ENCODE data around the gene PHRF1. TPM values are rescaled to one million over a fixed set of nuclear protein-coding genes. Genes with fewer than 3 reads are reported as not detected.

PHRF1 gene
- total and polyA plus RNA-seq, 2 of the 4 experiments (the other 2 are of a cell fraction): 10.9 to 17.5 TPM

DNA sequence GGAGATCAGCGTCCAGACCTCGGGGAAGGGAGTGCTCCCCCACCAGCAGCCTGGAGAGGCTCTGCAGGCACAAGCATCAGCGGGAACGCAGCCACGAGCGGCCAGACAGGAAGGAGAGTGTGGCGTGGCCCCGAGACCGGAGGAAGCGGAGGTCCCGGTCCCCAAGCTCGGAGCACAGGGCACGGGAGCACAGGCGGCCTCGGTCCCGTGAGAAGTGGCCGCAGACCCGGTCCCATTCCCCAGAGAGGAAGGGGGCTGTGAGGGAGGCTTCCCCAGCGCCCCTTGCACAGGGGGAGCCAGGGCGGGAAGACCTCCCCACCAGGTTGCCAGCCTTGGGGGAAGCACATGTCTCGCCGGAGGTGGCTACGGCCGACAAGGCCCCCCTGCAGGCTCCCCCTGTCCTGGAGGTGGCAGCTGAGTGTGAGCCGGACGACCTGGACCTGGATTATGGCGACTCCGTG is 32.6 kb downstream of the PHRF1 start:
- peaks cover 90% of the 10 kb centered on the region for H3K36me3 ChIP-seq (ENCODE audit: control insufficient read depth, insufficient read depth, low read length)
- H4K91ac ChIP-seq (ENCODE audit: insufficient read depth, low read depth, low read length): no peak overlapping the region
- no peak overlapping the region for H3K27ac ChIP-seq (ENCODE audit: insufficient read depth, low read length)
- peaks cover 0 to 20% of the 10 kb centered on the region in 2 experiments; a peak in 2 of 4 replicates for H3K79me1 ChIP-seq (ENCODE audit: low read depth in 1 of 2, low read length in 2 of 2)
- intact Hi-C loops (cut with micrococcal nuclease) (no loop called here), dilution Hi-C loops (cut with HindIII; ENCODE audit: low sequenced_read_pairs, unreplicated experiment) (no loop called here), in situ Hi-C loops (cut with MboI; ENCODE audit: low sequenced_read_pairs) (no loop called here)
- no peak overlapping the region for H3K56ac ChIP-seq (ENCODE audit: extremely low read depth, insufficient read depth, low read length)
- H3K9ac ChIP-seq (ENCODE audit: low read depth, low read length): no peak overlapping the region
- H2AK9ac ChIP-seq (replicated peaks; ENCODE audit: low read depth, low read length, poor library complexity): no peak overlapping the region
- H2AK5ac ChIP-seq (ENCODE audit: low read depth, low read length): no peak overlapping the region
- no peak overlapping the region for H4K5ac ChIP-seq (ENCODE audit: low read depth, low read length)
- no peaks in the 10 kb centered on the region for H3K4me1 ChIP-seq (ENCODE audit: control insufficient read depth, insufficient read depth, low read length)
- no peak overlapping the region for H4K8ac ChIP-seq (ENCODE audit: low read depth in 2 of 2, low read length in 2 of 2)
- H2AFZ ChIP-seq (replicated peaks; ENCODE audit: low read length, poor library complexity): no peak overlapping the region
- no peaks in the 10 kb centered on the region for H3K9me3 ChIP-seq (ENCODE audit: control insufficient read depth, insufficient read depth, low read length)
- H4K20me1 ChIP-seq (ENCODE audit: insufficient read depth, low read length): peaks cover 25% of the 10 kb centered on the region
- H3K9me1 ChIP-seq (ENCODE audit: insufficient read depth, low read length): no peaks in the 10 kb centered on the region
- no TSS peak for BruUV-seq (replicated peaks)
- H3K27me3 ChIP-seq (ENCODE audit: control insufficient read depth, insufficient read depth, low read length): no peaks in the 10 kb centered on the region
- H3K18ac ChIP-seq (ENCODE audit: low read depth, low read length): no peak overlapping the region
- H3K4me2 ChIP-seq (ENCODE audit: low read depth, low read length): no peak overlapping the region
- no peak overlapping the region for H3K14ac ChIP-seq (replicated peaks; ENCODE audit: low read depth, low read length)
- H2BK20ac ChIP-seq (ENCODE audit: low read depth, low read length): no peak overlapping the region
- no peak overlapping the region for H2BK15ac ChIP-seq (ENCODE audit: low read depth, low read length)
- ATAC-seq (ENCODE audit: low read depth): no peak
- WGBS, 2 experiments (ENCODE audit: extremely low coverage in 2 of 2, insufficient read length in 1 of 2): 96% methylated on average over 5 of the region's 28 CpGs; no CpG with 5 or more reads in 1 of the 2 experiments
- no peak overlapping the region for H2BK5ac ChIP-seq (ENCODE audit: low read depth, low read length, poor library complexity, severe bottlenecking)
- TF ChIP-seq MAZ (IDR thresholded peaks at IDR 0.05; ENCODE audit: borderline replicate concordance, low read depth, low read length): no peak
- TF ChIP-seq RFX5 (IDR thresholded peaks at IDR 0.05; ENCODE audit: low read depth, low read length): no peak
- TF ChIP-seq SMC3 (IDR thresholded peaks at IDR 0.05; ENCODE audit: low read depth, low read length): no peak
- TF ChIP-seq POLR2A (IDR thresholded peaks at IDR 0.05; ENCODE audit: low read depth, low read length): no peak
- TF ChIP-seq, protein P1, sequence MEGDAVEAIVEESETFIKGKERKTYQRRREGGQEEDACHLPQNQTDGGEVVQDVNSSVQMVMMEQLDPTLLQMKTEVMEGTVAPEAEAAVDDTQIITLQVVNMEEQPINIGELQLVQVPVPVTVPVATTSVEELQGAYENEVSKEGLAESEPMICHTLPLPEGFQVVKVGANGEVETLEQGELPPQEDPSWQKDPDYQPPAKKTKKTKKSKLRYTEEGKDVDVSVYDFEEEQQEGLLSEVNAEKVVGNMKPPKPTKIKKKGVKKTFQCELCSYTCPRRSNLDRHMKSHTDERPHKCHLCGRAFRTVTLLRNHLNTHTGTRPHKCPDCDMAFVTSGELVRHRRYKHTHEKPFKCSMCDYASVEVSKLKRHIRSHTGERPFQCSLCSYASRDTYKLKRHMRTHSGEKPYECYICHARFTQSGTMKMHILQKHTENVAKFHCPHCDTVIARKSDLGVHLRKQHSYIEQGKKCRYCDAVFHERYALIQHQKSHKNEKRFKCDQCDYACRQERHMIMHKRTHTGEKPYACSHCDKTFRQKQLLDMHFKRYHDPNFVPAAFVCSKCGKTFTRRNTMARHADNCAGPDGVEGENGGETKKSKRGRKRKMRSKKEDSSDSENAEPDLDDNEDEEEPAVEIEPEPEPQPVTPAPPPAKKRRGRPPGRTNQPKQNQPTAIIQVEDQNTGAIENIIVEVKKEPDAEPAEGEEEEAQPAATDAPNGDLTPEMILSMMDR (conservative IDR thresholded peaks at IDR 0.05; ENCODE audit: low read depth, low read length): no peak
- TF ChIP-seq, protein P2, sequence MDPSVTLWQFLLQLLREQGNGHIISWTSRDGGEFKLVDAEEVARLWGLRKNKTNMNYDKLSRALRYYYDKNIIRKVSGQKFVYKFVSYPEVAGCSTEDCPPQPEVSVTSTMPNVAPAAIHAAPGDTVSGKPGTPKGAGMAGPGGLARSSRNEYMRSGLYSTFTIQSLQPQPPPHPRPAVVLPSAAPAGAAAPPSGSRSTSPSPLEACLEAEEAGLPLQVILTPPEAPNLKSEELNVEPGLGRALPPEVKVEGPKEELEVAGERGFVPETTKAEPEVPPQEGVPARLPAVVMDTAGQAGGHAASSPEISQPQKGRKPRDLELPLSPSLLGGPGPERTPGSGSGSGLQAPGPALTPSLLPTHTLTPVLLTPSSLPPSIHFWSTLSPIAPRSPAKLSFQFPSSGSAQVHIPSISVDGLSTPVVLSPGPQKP (IDR thresholded peaks at IDR 0.05; ENCODE audit: borderline replicate concordance, low read depth, low read length): no peak
- TF ChIP-seq NFE2L2 (IDR thresholded peaks at IDR 0.05; ENCODE audit: low read depth, low read length): no peak
- TF ChIP-seq MXI1 (IDR thresholded peaks at IDR 0.05; ENCODE audit: borderline replicate concordance, low read depth, low read length): no peak
- no peak for TF ChIP-seq MAFK (IDR thresholded peaks at IDR 0.05; ENCODE audit: low read depth, low read length)
- POLR2A ChIA-PET (ENCODE audit: unreplicated experiment): no interaction called here
- no peak overlapping the region for H2BK120ac ChIP-seq (ENCODE audit: low read depth, low read length)
- no peak overlapping the region for H3K4me3 ChIP-seq (ENCODE audit: insufficient read depth, low read depth, low read length)
- no peak for DNase-seq
- H3K4ac ChIP-seq (ENCODE audit: low read depth, low read length): no peak overlapping the region
- CTCF ChIA-PET: no interaction called here
- H3K23ac ChIP-seq (ENCODE audit: low read depth, low read length): no peak overlapping the region

All from IMR-90 (cell line).